HepG2 (cell line): ENCODE measurements around the gene CSTF3.

ENCODE experiments used
- MLX ChIP-seq: IDR thresholded peaks from 2 replicates; pipeline ENCODE4 v1.6.1; 2016
- NFRKB ChIP-seq: fragments of 450-650 bp; IDR thresholded peaks from 2 replicates; pipeline ENCODE4 v1.6.1; 2017
- NR2C2 ChIP-seq: sonication (generic); formaldehyde crosslinking; IDR thresholded peaks from 2 replicates; pipeline ENCODE4 v1.4.0; 2020; ENCODE audit warnings: missing genetic modification reagents, mild to moderate bottlenecking, moderate library complexity, borderline replicate concordance
- NR3C1 ChIP-seq: sonication (generic); formaldehyde crosslinking; IDR thresholded peaks from 2 replicates; pipeline ENCODE4 v1.4.0; 2020; ENCODE audit warnings: missing genetic modification reagents
- POLR2A ChIP-seq, 2 experiments: IDR thresholded peaks; 2 replicates each; pipeline ENCODE4 v1.6.1; 2011; ENCODE audit warnings: low read depth in 2 of 2, low read length in 2 of 2, mild to moderate bottlenecking in 1 of 2, moderate library complexity in 1 of 2; ENCODE audit not compliant: insufficient read depth in 1 of 2
- YY1 ChIP-seq: IDR thresholded peaks from 2 replicates; pipeline ENCODE4 v1.6.1; 2011; ENCODE audit warnings: low read length, low read depth, moderate library complexity, mild to moderate bottlenecking; ENCODE audit not compliant: insufficient read depth, insufficient replicate concordance
- ZNF274 ChIP-seq: sonication (generic); formaldehyde crosslinking; IDR thresholded peaks from 2 replicates; pipeline ENCODE4 v1.5.1; 2020; ENCODE audit warnings: mild to moderate bottlenecking, missing genetic modification reagents
- ZNF335 ChIP-seq: sonication (generic); formaldehyde crosslinking; IDR thresholded peaks from 2 replicates; pipeline ENCODE4 v1.4.0; 2020; ENCODE audit warnings: missing genetic modification reagents
- ZNF558 ChIP-seq: sonication (generic); formaldehyde crosslinking; IDR thresholded peaks from 2 replicates; pipeline ENCODE4 v1.9.0; 2022; ENCODE audit warnings: mild to moderate bottlenecking, missing genetic modification reagents, borderline replicate concordance

- TF ChIP-seq POLR2A (IDR thresholded peaks at IDR 0.05; ENCODE audit: insufficient read depth in 1 of 2, low read depth in 2 of 2, low read length in 2 of 2) (no peak), ZNF558 (CRISPR knock-in tag) (no peak), NFRKB (no peak), MLX (no peak), ZNF335 (no peak), YY1 (no peak), NR2C2 (no peak), NR3C1 (CRISPR knock-in tag) (no peak), ZNF274 (CRISPR knock-in tag) (no peak)
Observed at GRCh38 chr11:33045551-33046255, 115.6 kb downstream of the CSTF3 start.
